Measurements from ENCODE around the gene RFNG. TPM values are rescaled to one million over a fixed set of nuclear protein-coding genes. Genes with fewer than 3 reads are reported as not detected.

The RFNG gene
- total and polyA plus RNA-seq, 8 donors: 29.3 to 52.7 (median 45.5) TPM

GRCh38 chr17:82076785-82077591 is 25.4 kb upstream of the RFNG start:
- Histone ChIP-seq H3K27me3 (no peaks in the 10 kb centered on the region), H3K9me3 (no peaks in the 10 kb centered on the region), H3K4me3 (no peak overlapping the region), H3K36me3 (peaks cover 0 to 50% of the 10 kb centered on the region in 2 donors), H3K4me1 (no peaks in the 10 kb centered on the region), H3K27ac (no peak overlapping the region)
- ATAC-seq (peak; percentile 6), DNase-seq (no peak)
- TF ChIP-seq CTCF (IDR thresholded peaks at IDR 0.05): no peak
- intact Hi-C loops (cut with DNase I): no loop called here

GRCh38 chr17:82076018-82076784 is 24.6 kb upstream of the RFNG start:
- ATAC-seq (no peak), DNase-seq (no peak)
- Histone ChIP-seq H3K4me3 (no peak overlapping the region), H3K4me1 (no peaks in the 10 kb centered on the region), H3K27me3 (no peaks in the 10 kb centered on the region), H3K27ac (no peak overlapping the region), H3K9me3 (no peaks in the 10 kb centered on the region), H3K36me3 (peaks cover 0 to 42% of the 10 kb centered on the region in 2 donors)
- no peak for TF ChIP-seq CTCF (IDR thresholded peaks at IDR 0.05)
- intact Hi-C loops (cut with DNase I): no loop called here

- Histone ChIP-seq H3K4me1 (no peaks in the 10 kb centered on the region), H3K36me3 (peaks cover 0 to 15% of the 10 kb centered on the region in 2 donors), H3K9me3 (no peaks in the 10 kb centered on the region), H3K4me3 (no peak overlapping the region), H3K27ac (no peak overlapping the region), H3K27me3 (no peaks in the 10 kb centered on the region)
- TF ChIP-seq CTCF (IDR thresholded peaks at IDR 0.05): no peak
- intact Hi-C loops (cut with DNase I): no loop called here
- no peak for ATAC-seq
- DNase-seq: no peak
These were observed 21.8 kb upstream of the RFNG start for GRCh38 chr17:82073446-82073845.

- DNase-seq (no peak), ATAC-seq (no peak)
- H3K4me3 ChIP-seq: no peak overlapping the region
- no peaks in the 10 kb centered on the region for H3K27me3 ChIP-seq
- H3K9me3 ChIP-seq: no peaks in the 10 kb centered on the region
- H3K36me3 ChIP-seq: peaks cover 0 to 8% of the 10 kb centered on the region in 2 donors
- intact Hi-C loops (cut with DNase I): no loop called here
- H3K27ac ChIP-seq: no peak overlapping the region
- no peaks in the 10 kb centered on the region for H3K4me1 ChIP-seq
- TF ChIP-seq CTCF (IDR thresholded peaks at IDR 0.05): no peak
These were observed 21.2 kb upstream of the RFNG start for GRCh38 chr17:82072827-82073226.

- TF ChIP-seq CTCF (IDR thresholded peaks at IDR 0.05): no peak
- Histone ChIP-seq H3K27me3 (no peaks in the 10 kb centered on the region), H3K9me3 (no peaks in the 10 kb centered on the region), H3K36me3 (no peaks in the 10 kb centered on the region), H3K27ac (no peak overlapping the region), H3K4me3 (no peak overlapping the region), H3K4me1 (peaks cover 6 to 9% of the 10 kb centered on the region in 2 donors)
- intact Hi-C loops (cut with DNase I): no loop called here
- DNase-seq: no peak
- ATAC-seq: no peak
These were observed 19.0 kb upstream of the RFNG start for GRCh38 chr17:82070611-82071010.
